HCT116 (cell line): ENCODE measurements around the gene AP2S1. TPM values are rescaled to one million over a fixed set of nuclear protein-coding genes. Genes with fewer than 3 reads are reported as not detected.

Experiments
- ATAC-seq: fragments of 200-7000 bp; cut with Tn5 transposase; 2 replicates; pipeline ENCODE4 v1.9.1; 2020; ENCODE audit warnings: mild to moderate bottlenecking, moderate library complexity
- BruUV-seq: library from RNA; stranded (reverse); fragments of 400-500 nt; replicated peaks from 2 replicates; lab custom pipeline; 2021; lab: Mats Ljungman, UMichigan
- CTCF ChIA-PET: fragments of 300-600 bp; sonication (Branson Sonifier 250); formaldehyde crosslinking; loops from one replicate; lab custom pipeline; 2021; ENCODE audit warnings: antibody characterized with exemption; lab: Charles Lee
- POLR2A ChIA-PET: fragments of 300-600, 350-600 bp; sonication (Branson Sonifier 250); formaldehyde crosslinking; loops from one replicate; lab custom pipeline; 2021; ENCODE audit warnings: antibody characterized with exemption; lab: Charles Lee
- RAD21 ChIA-PET, 2 experiments: fragments of 300-600 bp; sonication (Branson Sonifier 250); formaldehyde crosslinking; loops; one replicate each; lab custom pipeline; 2023; ENCODE audit warnings: low total read pairs in 2 of 2; ENCODE audit not compliant: uncharacterized antibody in 2 of 2, unreplicated experiment in 2 of 2, low non-redundant PET in 1 of 2; lab: Charles Lee
- DNase-seq: peaks from one replicate; pipeline ENCODE4 v3.0.0-alpha.2; 2010; ENCODE audit warnings: low read depth, low spot score
- H2AFZ ChIP-seq: fragments of 200-600 bp; shearing (Covaris generic), sonication (generic); 2 replicates; pipeline ENCODE4 v1.6.1; 2017; ENCODE audit warnings: low read depth, mixed run types, mixed read lengths, antibody characterized with exemption, low read length; ENCODE audit not compliant: poor library complexity, severe bottlenecking
- H3K27ac ChIP-seq: 2 replicates; pipeline ENCODE4 v1.5.1; 2012; ENCODE audit warnings: low read depth, low read length
- H3K27me3 ChIP-seq: fragments of 200-600 bp; sonication (generic); 2 replicates; pipeline ENCODE4 v1.6.1; 2016; ENCODE audit warnings: mixed run types, low read length, mixed read lengths; ENCODE audit not compliant: insufficient read depth
- H3K36me3 ChIP-seq, 2 experiments: fragments of 200-500 bp in 1 of 2; fragments of 200-600 bp in 1 of 2; sonication (Bioruptor generic) in 1 of 2; sonication (generic) in 1 of 2; 2 replicates each; pipeline versions ENCODE4 v1.5.1 to v1.6.1; 2014 to 2016; ENCODE audit warnings: low read length in 2 of 2, inconsistent platforms in 1 of 2, mixed read lengths in 1 of 2, mixed run types in 1 of 2; ENCODE audit not compliant: insufficient read depth in 2 of 2, control insufficient read depth in 1 of 2
- H3K4me1 ChIP-seq, 2 experiments: fragments of 200-600 bp in 1 of 2; sonication (generic) in 1 of 2; 2 replicates each; pipeline versions ENCODE4 v1.5.1 to v1.6.1; 2012 to 2017; ENCODE audit warnings: low read length in 2 of 2, inconsistent platforms in 1 of 2, mild to moderate bottlenecking in 1 of 2, mixed read lengths in 1 of 2, mixed run types in 1 of 2, moderate library complexity in 1 of 2; ENCODE audit not compliant: insufficient read depth in 2 of 2, control insufficient read depth in 1 of 2
- H3K4me2 ChIP-seq: fragments of 200-600 bp; sonication (generic); 2 replicates; pipeline ENCODE4 v1.6.1; 2017; ENCODE audit warnings: mixed run types, low read length, mixed read lengths
- H3K4me3 ChIP-seq, 2 experiments: fragments of 200-600 bp in 1 of 2; sonication (generic) in 1 of 2; replicated peaks in 1 of 2; 2 replicates each; pipeline ENCODE4 v1.5.1; 2011 to 2016; ENCODE audit warnings: low read length in 2 of 2, control low read depth in 1 of 2, low read depth in 1 of 2, mild to moderate bottlenecking in 1 of 2, mixed read lengths in 1 of 2, mixed run types in 1 of 2
- H3K79me2 ChIP-seq: fragments of 200-600 bp; sonication (generic); 2 replicates; pipeline ENCODE4 v1.6.1; 2017; ENCODE audit warnings: mild to moderate bottlenecking, mixed run types, low read length, moderate library complexity, mixed read lengths; ENCODE audit not compliant: insufficient read depth
- H3K9ac ChIP-seq: fragments of 200-600 bp; sonication (generic); 2 replicates; pipeline ENCODE4 v1.6.1; 2016; ENCODE audit warnings: low read length, mixed read lengths
- H3K9me2 ChIP-seq: fragments of 200-600 bp; sonication (generic), shearing (Covaris generic); 2 replicates; pipeline ENCODE4 v1.6.1; 2017; ENCODE audit warnings: mixed run types, mild to moderate bottlenecking, moderate library complexity; ENCODE audit not compliant: insufficient read depth
- H3K9me3 ChIP-seq, 2 experiments: fragments of 200-500 bp in 1 of 2; fragments of 200-600 bp in 1 of 2; sonication (Bioruptor generic) in 1 of 2; sonication (generic) in 1 of 2; 2 replicates each; pipeline ENCODE4 v1.6.1; 2014 to 2017; ENCODE audit warnings: low read length in 2 of 2, mixed read lengths in 2 of 2, inconsistent platforms in 1 of 2, low read depth in 1 of 2, mild to moderate bottlenecking in 1 of 2, mixed run types in 1 of 2, moderate library complexity in 1 of 2; ENCODE audit not compliant: control insufficient read depth in 1 of 2, insufficient read depth in 1 of 2
- H4K20me1 ChIP-seq: fragments of 200-600 bp; sonication (generic), shearing (Covaris generic); 2 replicates; pipeline ENCODE4 v1.6.1; 2017; ENCODE audit warnings: mixed run types, mild to moderate bottlenecking, moderate library complexity; ENCODE audit not compliant: insufficient read depth
- CEBPB ChIP-seq: IDR thresholded peaks from 2 replicates; pipeline ENCODE4 v1.6.1; 2012; ENCODE audit warnings: low read depth
- CTCF ChIP-seq, 3 experiments: fragments of 200-600 bp in 1 of 3; sonication (generic) in 1 of 3; IDR thresholded peaks in 2 of 3; conservative IDR thresholded peaks in 1 of 3; 2 replicates each; pipeline ENCODE4 v1.5.1; 2012 to 2017; ENCODE audit warnings: low read depth in 2 of 3, low read length in 2 of 3, antibody characterized with exemption in 1 of 3, borderline replicate concordance in 1 of 3, control low read depth in 1 of 3, mild to moderate bottlenecking in 1 of 3, mixed read lengths in 1 of 3, mixed run types in 1 of 3, moderate library complexity in 1 of 3; ENCODE audit not compliant: insufficient read depth in 1 of 3
- ELF1 ChIP-seq: IDR thresholded peaks from 2 replicates; pipeline ENCODE4 v1.6.1; 2012; ENCODE audit warnings: low read depth, borderline replicate concordance
- EZH2 ChIP-seq: fragments of 200-600 bp; sonication (generic); IDR thresholded peaks from 2 replicates; pipeline ENCODE4 v1.6.1; 2017; ENCODE audit warnings: antibody characterized with exemption, mixed run types
- EZH2phosphoT487 ChIP-seq: fragments of 200-600 bp; IDR thresholded peaks from 2 replicates; pipeline ENCODE4 v1.6.1; 2018; ENCODE audit warnings: antibody characterized with exemption, borderline replicate concordance
- JUND ChIP-seq: IDR thresholded peaks from 2 replicates; pipeline ENCODE4 v1.6.1; 2012
- MAX ChIP-seq: IDR thresholded peaks from 2 replicates; pipeline ENCODE4 v1.6.1; 2012
- POLR2A ChIP-seq: IDR thresholded peaks from 2 replicates; pipeline ENCODE4 v1.7.0; 2011; ENCODE audit warnings: borderline replicate concordance; ENCODE audit not compliant: insufficient read depth, insufficient read length; ENCODE audit errors: extremely low read depth
- RAD21 ChIP-seq: IDR thresholded peaks from 2 replicates; pipeline ENCODE4 v1.6.1; 2012; ENCODE audit warnings: low read depth, mild to moderate bottlenecking
- REST ChIP-seq: IDR thresholded peaks from 2 replicates; pipeline ENCODE4 v1.6.1; 2012; ENCODE audit warnings: low read depth
- SIN3A ChIP-seq: IDR thresholded peaks from 2 replicates; pipeline ENCODE4 v1.6.1; 2012; ENCODE audit warnings: low read depth
- SP1 ChIP-seq: IDR thresholded peaks from 2 replicates; pipeline ENCODE4 v1.6.1; 2012; ENCODE audit warnings: low read depth
- SRF ChIP-seq: IDR thresholded peaks from 2 replicates; pipeline ENCODE4 v1.6.1; 2012; ENCODE audit warnings: low read depth
- TCF7L2 ChIP-seq: IDR thresholded peaks from 2 replicates; pipeline ENCODE4 v1.7.0; 2011; ENCODE audit warnings: borderline replicate concordance, inconsistent platforms; ENCODE audit not compliant: insufficient read depth, insufficient read length; ENCODE audit errors: extremely low read depth
- ZNF274 ChIP-seq: fragments of 200-500 bp; sonication (Bioruptor generic); IDR thresholded peaks from 2 replicates; pipeline ENCODE4 v1.6.1; 2014; ENCODE audit warnings: mild to moderate bottlenecking, low read depth, low read length, inconsistent platforms
- intact Hi-C: fragments of 100-400 bp; cut with micrococcal nuclease; formaldehyde crosslinking; loops from 2 replicates; pipeline ENCODE4 v1.10.0; 2022
- total RNA-seq: library from RNA; stranded (reverse); gene quantifications from one replicate; pipeline ENCODE4 v1.2.1, GENCODE V29; 2021; ENCODE audit not compliant: unreplicated experiment
- TF ChIP-seq, protein P1 (sequence below): IDR thresholded peaks from 2 replicates; pipeline ENCODE4 v1.6.1; 2012

AP2S1 gene
- total RNA-seq, 1 experiment from 2014 or later, result 296 TPM

DNA sequence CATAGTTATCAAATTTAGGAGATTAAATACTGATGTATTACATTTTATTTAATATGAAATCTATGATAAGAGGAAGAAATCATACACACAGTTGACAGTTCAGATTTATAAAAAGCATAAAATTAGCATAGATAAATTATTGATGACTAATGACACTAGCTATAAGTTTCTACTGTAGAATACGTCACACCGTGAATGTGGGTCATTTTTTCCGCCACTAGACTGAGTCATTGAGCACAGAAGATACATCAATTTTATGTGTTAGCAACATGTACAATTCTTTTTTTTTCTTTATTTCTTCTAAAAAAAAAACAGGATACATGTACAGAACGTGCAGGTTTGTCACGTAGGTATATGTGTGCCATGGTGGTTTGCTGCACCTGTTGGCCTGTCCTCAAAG is 22.2 kb downstream of the AP2S1 start:
- DNase-seq (no peak), ATAC-seq (no peak)
- ChIA-PET POLR2A (interaction anchor here (0.6 to 4.9 kb wide), 2 partner anchors 19 to 40 kb away, joined by 4 to 26 read pairs; partner anchors contain the start of gene SLC1A5), RAD21 (interaction anchor here in 1 of 2 experiments (0.7 kb wide), 1 partner anchor 133 kb away, joined by 3 read pairs; no protein-coding TSS in a partner anchor), CTCF (no interaction called here)
- Histone ChIP-seq H3K4me3 (no peak overlapping the region), H3K27ac (no peak overlapping the region), H3K9me2 (no peaks in the 10 kb centered on the region), H3K27me3 (no peaks in the 10 kb centered on the region), H3K79me2 (no peaks in the 10 kb centered on the region), H3K4me1 (peaks cover 27 to 36% of the 10 kb centered on the region in 2 experiments), H3K36me3 (no peaks in the 10 kb centered on the region), H3K4me2 (no peak overlapping the region), H3K9me3 (no peaks in the 10 kb centered on the region), H3K9ac (no peak overlapping the region), H4K20me1 (no peaks in the 10 kb centered on the region), H2AFZ (no peak overlapping the region)
- intact Hi-C loops, result no loop called here
- TF ChIP-seq SIN3A, result no peak
- no peak for TF ChIP-seq TCF7L2
- TF ChIP-seq POLR2A, result no peak
- TF ChIP-seq CEBPB, result no peak
- TF ChIP-seq ELF1, result no peak
- TF ChIP-seq, protein P1, sequence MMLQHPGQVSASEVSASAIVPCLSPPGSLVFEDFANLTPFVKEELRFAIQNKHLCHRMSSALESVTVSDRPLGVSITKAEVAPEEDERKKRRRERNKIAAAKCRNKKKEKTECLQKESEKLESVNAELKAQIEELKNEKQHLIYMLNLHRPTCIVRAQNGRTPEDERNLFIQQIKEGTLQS, result no peak
- TF ChIP-seq ZNF274, result no peak
- no peak for TF ChIP-seq JUND
- BruUV-seq, result no TSS peak

DNA sequence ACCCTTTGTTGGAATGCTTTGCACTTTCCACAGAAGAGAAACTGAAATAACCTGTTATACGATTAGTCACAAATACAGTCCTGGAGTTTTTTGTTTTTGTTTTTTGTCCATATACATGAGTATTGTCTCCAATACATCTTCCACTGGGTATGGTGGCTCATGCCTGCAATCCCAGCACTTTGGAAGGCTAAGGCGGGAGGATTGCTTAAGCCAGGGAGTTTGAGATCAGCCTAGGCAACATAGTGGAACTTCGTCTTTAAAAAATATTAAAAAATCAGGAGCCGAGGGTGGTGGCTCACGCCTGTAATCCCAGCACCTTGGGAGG is 25.0 kb downstream of the AP2S1 start:
- no TSS peak for BruUV-seq
- CTCF ChIA-PET, result no interaction called here
- no peak overlapping the region for H3K27ac ChIP-seq
- TF ChIP-seq EZH2phosphoT487 (no peak), REST (no peak), CEBPB (no peak), EZH2 (no peak), MAX (no peak), JUND (no peak), CTCF (IDR thresholded peaks at IDR 0.05 in 2 of 3, conservative IDR thresholded peaks at IDR 0.05 in 1 of 3; ENCODE audit: borderline replicate concordance in 1 of 3, insufficient read depth in 1 of 3, low read depth in 2 of 3, low read length in 2 of 3) (no peak), SP1 (no peak), RAD21 (no peak), SRF (no peak)
- TF ChIP-seq, protein P1, result no peak

More for the DNA sequence above, 25.0 kb downstream of the AP2S1 start:
- DNase-seq, result no peak
- Histone ChIP-seq H3K9me2 (no peaks in the 10 kb centered on the region), H3K9me3 (no peaks in the 10 kb centered on the region), H3K36me3 (no peaks in the 10 kb centered on the region), H3K27me3 (no peaks in the 10 kb centered on the region), H3K4me2 (no peak overlapping the region), H3K4me1 (peaks cover 29 to 33% of the 10 kb centered on the region in 2 experiments), H3K79me2 (no peaks in the 10 kb centered on the region), H3K9ac (no peak overlapping the region), H3K4me3 (no peak overlapping the region), H4K20me1 (no peaks in the 10 kb centered on the region), H2AFZ (no peak overlapping the region)
- intact Hi-C loops, result no loop called here
- ChIA-PET POLR2A (interaction anchor here (2.1 kb wide), 1 partner anchor 37 kb away, joined by 7 read pairs; the partner anchor contains the start of gene SLC1A5), RAD21 (no interaction called here)
- ATAC-seq, result no peak
